ENCODE results near the gene CYP26C1.
"Not testable (repeated sequence)": the region's sequence is repeated elsewhere in the genome, so short reads cannot be mapped to it uniquely, and the experiment has no call there.

CYP26C1 gene

GRCh38 chr10:93079663-93080349, 19.2 kb downstream of the CYP26C1 start:
- DNase-seq (ENCODE audit: low read depth in 2 of 2), result no peak

- peak in 1 of 2 donors; percentile 36 for DNase-seq (ENCODE audit: low read depth in 2 of 2)
These were observed 19.9 kb downstream of the CYP26C1 start for GRCh38 chr10:93080350-93081046.

GRCh38 chr10:93081318-93081717, 20.7 kb downstream of the CYP26C1 start:
- no peak for DNase-seq (ENCODE audit: low read depth in 2 of 2)

GRCh38 chr10:93081834-93082233, 21.2 kb downstream of the CYP26C1 start:
- DNase-seq (ENCODE audit: low read depth in 2 of 2), result no peak

GRCh38 chr10:93083743-93084539, 23.3 kb downstream of the CYP26C1 start:
- no peak for DNase-seq (ENCODE audit: low read depth in 2 of 2)

- DNase-seq (ENCODE audit: low read depth in 2 of 2), result no peak
These were observed 24.8 kb downstream of the CYP26C1 start for GRCh38 chr10:93085272-93085859.

GRCh38 chr10:93086289-93086688, 25.7 kb downstream of the CYP26C1 start:
- DNase-seq (ENCODE audit: low read depth in 2 of 2), result no peak

GRCh38 chr10:93087846-93088245, 27.2 kb downstream of the CYP26C1 start:
- no peak for DNase-seq (ENCODE audit: low read depth in 2 of 2)

GRCh38 chr10:93088466-93088865, 27.9 kb downstream of the CYP26C1 start:
- DNase-seq (ENCODE audit: low read depth in 2 of 2), result no peak

- no peak for DNase-seq (ENCODE audit: low read depth in 2 of 2)
These were observed 30.0 kb downstream of the CYP26C1 start for GRCh38 chr10:93090619-93091018.

- DNase-seq (ENCODE audit: low read depth in 2 of 2), result no peak
These were observed 31.4 kb downstream of the CYP26C1 start for GRCh38 chr10:93091960-93092359.

GRCh38 chr10:93095225-93095624, 34.6 kb downstream of the CYP26C1 start:
- no peak for DNase-seq (ENCODE audit: low read depth in 2 of 2)

- DNase-seq (ENCODE audit: low read depth in 2 of 2), result no peak
These were observed 36.3 kb downstream of the CYP26C1 start for GRCh38 chr10:93096901-93097300.

- no peak for DNase-seq (ENCODE audit: low read depth in 2 of 2)
These were observed 36.8 kb downstream of the CYP26C1 start for GRCh38 chr10:93097386-93097785.

GRCh38 chr10:93098816-93099215, 38.2 kb downstream of the CYP26C1 start:
- DNase-seq (ENCODE audit: low read depth in 2 of 2), result no peak

- DNase-seq (ENCODE audit: low read depth in 2 of 2), result no peak
These were observed 39.1 kb downstream of the CYP26C1 start for GRCh38 chr10:93099670-93100069.

GRCh38 chr10:93101148-93101547, 40.5 kb downstream of the CYP26C1 start:
- DNase-seq (ENCODE audit: low read depth in 2 of 2), result not testable (repeated sequence)

- no peak for DNase-seq (ENCODE audit: low read depth in 2 of 2)
These were observed 43.4 kb downstream of the CYP26C1 start for GRCh38 chr10:93103953-93104352.

GRCh38 chr10:93106631-93107072, 46.1 kb downstream of the CYP26C1 start:
- no peak for DNase-seq (ENCODE audit: low read depth in 2 of 2)

GRCh38 chr10:93110472-93111146, 50.0 kb downstream of the CYP26C1 start:
- no peak for DNase-seq (ENCODE audit: low read depth in 2 of 2)

GRCh38 chr10:93113042-93113441, 52.4 kb downstream of the CYP26C1 start:
- no peak for DNase-seq (ENCODE audit: low read depth in 2 of 2)
